CD14-positive monocyte (primary cell): ENCODE data around the gene UTP25. TPM values are rescaled to one million over a fixed set of nuclear protein-coding genes. Genes with fewer than 3 reads are reported as not detected.

ENCODE experiments used
- DNase-seq, 3 donors: peaks; one replicate each; pipeline ENCODE4 v3.0.0-alpha.2; 2011 to 2022
- H2AFZ ChIP-seq: 2 replicates; pipeline ENCODE4 v1.6.0; 2012; ENCODE audit warnings: mild to moderate bottlenecking, low read depth, low read length, inconsistent platforms; ENCODE audit not compliant: insufficient read depth, poor library complexity, severe bottlenecking
- H3K27ac ChIP-seq, 2 donors: 1 replicate in 1 of 2; 2 replicates in 1 of 2; pipeline ENCODE4 v1.5.1; 2012 to 2013; ENCODE audit warnings: low read length in 2 of 2, control low read depth in 1 of 2, inconsistent platforms in 1 of 2, low read depth in 1 of 2, mild to moderate bottlenecking in 1 of 2
- H3K27me3 ChIP-seq, 2 donors: one replicate each; pipeline versions ENCODE4 v1.6.0 to v1.6.1; 2011 to 2013; ENCODE audit warnings: low read length in 2 of 2; ENCODE audit not compliant: control insufficient read depth in 2 of 2, insufficient read depth in 2 of 2
- H3K36me3 ChIP-seq, 2 donors: replicated peaks in 1 of 2; 1 replicate in 1 of 2; 2 replicates in 1 of 2; pipeline versions ENCODE4 v1.5.1 to v1.6.1; 2012 to 2013; ENCODE audit warnings: low read length in 2 of 2, control low read depth in 1 of 2, inconsistent platforms in 1 of 2, mild to moderate bottlenecking in 1 of 2; ENCODE audit not compliant: insufficient read depth in 2 of 2, control insufficient read depth in 1 of 2
- H3K4me1 ChIP-seq, 2 donors: 1 replicate in 1 of 2; 2 replicates in 1 of 2; pipeline versions ENCODE4 v1.5.1 to v1.6.1; 2012 to 2013; ENCODE audit warnings: low read length in 2 of 2, control low read depth in 1 of 2, inconsistent platforms in 1 of 2, mild to moderate bottlenecking in 1 of 2, moderate library complexity in 1 of 2; ENCODE audit not compliant: insufficient read depth in 2 of 2, control insufficient read depth in 1 of 2
- H3K4me2 ChIP-seq: replicated peaks from 2 replicates; pipeline ENCODE3; 2012; ENCODE audit warnings: low read length, moderate library complexity, mild to moderate bottlenecking; ENCODE audit not compliant: poor library complexity, severe bottlenecking; ENCODE audit errors: extremely low read depth
- H3K4me3 ChIP-seq, 3 experiments: fragments of 200-600 bp in 1 of 3; sonication (generic) in 1 of 3; replicated peaks in 1 of 3; 1 replicate in 2 of 3; 2 replicates in 1 of 3; pipeline ENCODE4 v1.5.1; 2011 to 2013; ENCODE audit warnings: low read length in 3 of 3, mild to moderate bottlenecking in 3 of 3, control low read depth in 2 of 3, low read depth in 2 of 3, inconsistent platforms in 1 of 3, moderate library complexity in 1 of 3
- H3K79me2 ChIP-seq: 2 replicates; pipeline ENCODE4 v1.6.0; 2012; ENCODE audit warnings: mild to moderate bottlenecking, control low read depth, inconsistent platforms, low read length, moderate library complexity; ENCODE audit not compliant: insufficient read depth
- H3K9ac ChIP-seq: 2 replicates; pipeline ENCODE4 v1.6.0; 2017; ENCODE audit warnings: low read length, mild to moderate bottlenecking; ENCODE audit not compliant: insufficient read depth, poor library complexity, severe bottlenecking
- H3K9me3 ChIP-seq, 2 donors: replicated peaks in 1 of 2; 1 replicate in 1 of 2; 2 replicates in 1 of 2; pipeline versions ENCODE4 v1.5.1 to v1.6.1; 2012 to 2013; ENCODE audit warnings: low read length in 2 of 2, control low read depth in 1 of 2; ENCODE audit not compliant: control insufficient read depth in 1 of 2, insufficient read depth in 1 of 2
- H4K20me1 ChIP-seq: 2 replicates; pipeline ENCODE4 v1.6.0; 2012; ENCODE audit warnings: mild to moderate bottlenecking, low read length, control low read depth, moderate library complexity; ENCODE audit not compliant: insufficient read depth
- H3K27ac Mint-ChIP-seq, 7 donors: one replicate each; pipeline ENCODE4 v1.8.0; 2020; ENCODE audit warnings: mild to moderate bottlenecking in 7 of 7, mixed read lengths in 7 of 7, moderate library complexity in 6 of 7, inconsistent platforms in 2 of 7
- H3K27me3 Mint-ChIP-seq, 3 donors: one replicate each; pipeline ENCODE4 v1.8.0; 2021 to 2022; ENCODE audit warnings: low read depth in 3 of 3, mild to moderate bottlenecking in 3 of 3, mixed read lengths in 3 of 3, moderate library complexity in 3 of 3, inconsistent platforms in 1 of 3
- H3K36me3 Mint-ChIP-seq, 2 donors: one replicate each; pipeline ENCODE4 v1.8.0; 2020; ENCODE audit warnings: mixed read lengths in 2 of 2, inconsistent platforms in 1 of 2, mild to moderate bottlenecking in 1 of 2
- H3K4me1 Mint-ChIP-seq: one replicate; pipeline ENCODE4 v1.8.0; 2020; ENCODE audit warnings: mild to moderate bottlenecking, mixed read lengths
- H3K4me3 Mint-ChIP-seq, 2 donors: one replicate each; pipeline ENCODE4 v1.8.0; 2020; ENCODE audit warnings: mild to moderate bottlenecking in 2 of 2, mixed read lengths in 2 of 2, moderate library complexity in 1 of 2
- H3K9me3 Mint-ChIP-seq, 7 donors: one replicate each; pipeline ENCODE4 v1.8.0; 2020 to 2022; ENCODE audit warnings: mixed read lengths in 7 of 7, mild to moderate bottlenecking in 6 of 7, moderate library complexity in 6 of 7, inconsistent platforms in 2 of 7
- WGBS: methylation state at CpG from one replicate; pipeline ENCODE4 v1.1.5; 2013; ENCODE audit warnings: missing lambda C conversion rate; ENCODE audit not compliant: insufficient coverage; 5-methylcytosine and 5-hydroxymethylcytosine counted together
- intact Hi-C, 2 donors: fragments of 100-400 bp; cut with micrococcal nuclease; formaldehyde crosslinking; loops; one replicate each; pipeline versions ENCODE4 v1.15.0 to v1.15.1; 2023
- polyA plus RNA-seq, 3 donors: library from polyadenylated mRNA; depleted of rRNA in 1 of 3; unstranded in 2 of 3; stranded (reverse) in 1 of 3; fragments of 300-500 nt in 2 of 3; fragments of >200 nt in 1 of 3; fragmentation: Illumina TruSeq in 2 of 3; gene quantifications; 1 replicate in 2 of 3; 2 replicates in 1 of 3; pipeline ENCODE4 v1.2.3, GENCODE V29; 2012 to 2021
- TF ChIP-seq, protein P1 (sequence below): fragments of 200-600 bp; IDR thresholded peaks from one replicate; pipeline ENCODE4 v1.8.0; 2022; ENCODE audit warnings: antibody characterized with exemption, mild to moderate bottlenecking

UTP25 gene
- polyA plus RNA-seq, 3 donors: 0.98 to 1.4 (median 1.1) TPM

DNA sequence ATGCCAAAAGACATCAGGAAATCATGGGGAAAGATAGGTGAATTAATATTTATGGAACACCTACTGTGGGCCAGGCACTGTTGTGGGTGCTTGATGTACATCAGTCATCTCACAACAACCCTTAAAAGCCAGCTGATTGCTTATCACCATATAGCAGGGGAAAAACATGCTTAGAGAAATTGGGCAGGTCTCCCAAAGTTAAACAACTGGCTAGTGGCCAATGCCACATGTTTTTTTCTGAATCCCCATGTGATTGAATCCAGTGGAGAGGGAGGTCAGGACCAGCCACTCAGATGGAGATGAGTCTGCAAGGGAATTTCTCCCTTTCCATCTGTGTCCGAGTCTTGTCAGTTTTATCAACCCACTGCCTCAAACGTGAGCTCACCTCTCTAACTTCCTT is 33.5 kb downstream of the UTP25 start:
- peaks cover 3 to 8% (median 8%) of the 10 kb centered on the region in 3 donors for H3K27me3 Mint-ChIP-seq
- no peak overlapping the region for H2AFZ ChIP-seq
- H3K4me3 ChIP-seq: no peak overlapping the region
- H3K4me3 Mint-ChIP-seq: no peak overlapping the region
- no peaks in the 10 kb centered on the region for H3K4me1 ChIP-seq
- no peak overlapping the region for H3K4me2 ChIP-seq
- TF ChIP-seq, protein P1, sequence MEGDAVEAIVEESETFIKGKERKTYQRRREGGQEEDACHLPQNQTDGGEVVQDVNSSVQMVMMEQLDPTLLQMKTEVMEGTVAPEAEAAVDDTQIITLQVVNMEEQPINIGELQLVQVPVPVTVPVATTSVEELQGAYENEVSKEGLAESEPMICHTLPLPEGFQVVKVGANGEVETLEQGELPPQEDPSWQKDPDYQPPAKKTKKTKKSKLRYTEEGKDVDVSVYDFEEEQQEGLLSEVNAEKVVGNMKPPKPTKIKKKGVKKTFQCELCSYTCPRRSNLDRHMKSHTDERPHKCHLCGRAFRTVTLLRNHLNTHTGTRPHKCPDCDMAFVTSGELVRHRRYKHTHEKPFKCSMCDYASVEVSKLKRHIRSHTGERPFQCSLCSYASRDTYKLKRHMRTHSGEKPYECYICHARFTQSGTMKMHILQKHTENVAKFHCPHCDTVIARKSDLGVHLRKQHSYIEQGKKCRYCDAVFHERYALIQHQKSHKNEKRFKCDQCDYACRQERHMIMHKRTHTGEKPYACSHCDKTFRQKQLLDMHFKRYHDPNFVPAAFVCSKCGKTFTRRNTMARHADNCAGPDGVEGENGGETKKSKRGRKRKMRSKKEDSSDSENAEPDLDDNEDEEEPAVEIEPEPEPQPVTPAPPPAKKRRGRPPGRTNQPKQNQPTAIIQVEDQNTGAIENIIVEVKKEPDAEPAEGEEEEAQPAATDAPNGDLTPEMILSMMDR: no peak
- H3K36me3 Mint-ChIP-seq: peaks cover 0 to 5% of the 10 kb centered on the region in 2 donors
- H3K9ac ChIP-seq: no peak overlapping the region
- H3K27ac ChIP-seq: no peak overlapping the region
- H4K20me1 ChIP-seq: no peaks in the 10 kb centered on the region
- peaks cover 2% of the 10 kb centered on the region for H3K4me1 Mint-ChIP-seq
- DNase-seq: no peak
- WGBS: 43% methylated on average over 2 of the region's 2 CpGs
- H3K27ac Mint-ChIP-seq: no peak overlapping the region
- H3K27me3 ChIP-seq: no peaks in the 10 kb centered on the region
- H3K9me3 ChIP-seq: peaks cover 0 to 4% of the 10 kb centered on the region in 2 donors
- intact Hi-C loops: loop anchor here in 1 of 2 donors (5.0 kb wide), 1 partner anchor 451 kb away; no protein-coding TSS in a partner anchor
- H3K79me2 ChIP-seq: no peaks in the 10 kb centered on the region
- no peaks in the 10 kb centered on the region for H3K36me3 ChIP-seq
- H3K9me3 Mint-ChIP-seq: peaks cover 0 to 8% (median 4%) of the 10 kb centered on the region in 7 donors

DNA sequence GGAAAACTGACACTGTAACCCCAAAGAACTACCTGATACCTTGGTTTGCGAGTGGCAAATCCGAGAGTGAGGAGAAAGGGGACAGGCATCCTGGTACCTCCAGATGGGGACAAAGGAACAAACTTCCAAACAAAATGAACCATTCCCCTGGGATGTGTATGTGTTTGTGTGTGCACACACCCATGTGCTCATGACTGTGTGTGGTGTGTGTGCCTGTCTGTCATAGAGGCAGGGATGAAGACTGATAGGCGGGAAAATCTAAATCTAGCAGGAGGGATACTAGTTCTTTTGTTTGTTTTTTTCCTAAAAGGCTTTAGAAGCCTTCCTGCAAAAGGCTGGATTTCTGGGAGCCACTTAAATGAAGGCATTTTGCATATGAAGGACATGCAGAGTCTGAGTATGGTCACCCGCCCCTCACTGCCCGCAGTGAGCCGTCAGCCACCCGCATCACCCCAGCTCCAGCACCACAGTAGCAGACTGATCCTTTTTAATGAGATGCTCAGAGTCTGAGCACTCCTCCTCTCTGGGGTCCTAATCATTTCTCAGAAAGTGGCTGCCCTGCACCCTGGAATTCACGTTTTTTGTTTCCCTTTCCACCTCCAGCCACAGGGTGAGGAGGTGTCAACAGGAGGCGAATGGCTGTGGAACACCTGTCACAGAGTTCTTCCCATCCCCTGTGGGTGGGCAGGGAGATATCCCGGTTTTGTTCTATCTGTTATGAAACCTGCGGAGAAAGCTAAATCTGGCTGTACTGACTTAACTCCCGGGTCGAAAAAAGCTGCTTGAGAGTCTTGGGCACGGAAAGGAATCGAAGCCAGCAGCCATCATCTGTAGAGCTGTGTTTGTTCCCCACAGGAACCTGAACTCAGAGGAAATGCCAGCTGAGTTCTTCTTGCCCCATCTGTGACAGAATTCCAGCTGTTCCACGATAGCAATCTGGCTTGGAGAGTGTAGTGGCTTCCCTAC is 34.9 kb downstream of the UTP25 start:
- DNase-seq: no peak
- Histone ChIP-seq H3K9me3 (peaks cover 0 to 8% of the 10 kb centered on the region in 2 donors), H2AFZ (no peak overlapping the region), H3K9ac (no peak overlapping the region), H3K27me3 (no peaks in the 10 kb centered on the region), H3K4me1 (no peaks in the 10 kb centered on the region), H3K4me2 (no peak overlapping the region), H3K36me3 (no peaks in the 10 kb centered on the region), H3K4me3 (no peak overlapping the region), H3K27ac (no peak overlapping the region), H4K20me1 (no peaks in the 10 kb centered on the region), H3K79me2 (no peaks in the 10 kb centered on the region)
- intact Hi-C loops: loop anchor here in 1 of 2 donors (5.0 kb wide), 1 partner anchor 450 kb away; no protein-coding TSS in a partner anchor
- H3K27ac Mint-ChIP-seq: no peak overlapping the region
- TF ChIP-seq, protein P1: no peak
- WGBS: 92% methylated on average over 10 of the region's 16 CpGs
- no peak overlapping the region for H3K4me3 Mint-ChIP-seq
- H3K9me3 Mint-ChIP-seq: peaks cover 4 to 21% (median 15%) of the 10 kb centered on the region in 7 donors
- peaks cover 3 to 8% (median 8%) of the 10 kb centered on the region in 3 donors for H3K27me3 Mint-ChIP-seq
- peaks cover 2% of the 10 kb centered on the region for H3K4me1 Mint-ChIP-seq
- peaks cover 0 to 5% of the 10 kb centered on the region in 2 donors for H3K36me3 Mint-ChIP-seq
